Neuronal stem cell (in vitro differentiated cells): ENCODE measurements around the gene SCRT2.

Experiments
- DNase-seq: peaks from one replicate; pipeline ENCODE4 v3.0.0-alpha.2; 2013; ENCODE audit warnings: low spot score
- H2AFZ ChIP-seq: one replicate; pipeline ENCODE4 v1.6.1; 2013; ENCODE audit warnings: mild to moderate bottlenecking, low read length, inconsistent platforms
- H2AK5ac ChIP-seq: 2 replicates; pipeline ENCODE4 v1.6.1; 2013; ENCODE audit warnings: low read depth, mild to moderate bottlenecking, inconsistent platforms, low read length, moderate library complexity, mixed read lengths
- H2BK120ac ChIP-seq: 2 replicates; pipeline ENCODE4 v1.6.1; 2013; ENCODE audit warnings: low read depth, mild to moderate bottlenecking, inconsistent platforms, low read length, moderate library complexity, mixed read lengths
- H2BK12ac ChIP-seq: one replicate; pipeline ENCODE4 v1.6.1; 2013; ENCODE audit warnings: low read length, inconsistent platforms
- H2BK15ac ChIP-seq: 2 replicates; pipeline ENCODE4 v1.6.1; 2013; ENCODE audit warnings: mild to moderate bottlenecking, low read length, inconsistent platforms, mixed read lengths
- H2BK5ac ChIP-seq: one replicate; pipeline ENCODE4 v1.6.1; 2013; ENCODE audit warnings: inconsistent platforms, mild to moderate bottlenecking, low read length, moderate library complexity
- H3K14ac ChIP-seq: one replicate; pipeline ENCODE4 v1.6.1; 2013; ENCODE audit warnings: low read length, inconsistent platforms
- H3K18ac ChIP-seq: 2 replicates; pipeline ENCODE4 v1.6.1; 2013; ENCODE audit warnings: low read length, inconsistent platforms
- H3K23ac ChIP-seq: 2 replicates; pipeline ENCODE4 v1.6.1; 2013; ENCODE audit warnings: low read depth, mild to moderate bottlenecking, mixed read lengths, low read length, inconsistent platforms; ENCODE audit not compliant: poor library complexity
- H3K27ac ChIP-seq: replicated peaks from 3 replicates; pipeline ENCODE4 v1.5.1; 2013; ENCODE audit warnings: low read length, inconsistent platforms
- H3K27me3 ChIP-seq, 3 experiments: 2 replicates each; pipeline ENCODE4 v1.6.1; 2013; ENCODE audit warnings: low read length in 3 of 3, mild to moderate bottlenecking in 2 of 3, inconsistent platforms in 1 of 3, low read depth in 1 of 3, mixed read lengths in 1 of 3, moderate library complexity in 1 of 3; ENCODE audit not compliant: control insufficient read depth in 3 of 3, insufficient read depth in 3 of 3
- H3K36me3 ChIP-seq, 2 donors: replicated peaks in 1 of 2; 2 replicates each; pipeline ENCODE4 v1.6.1; 2013; ENCODE audit warnings: low read length in 2 of 2; ENCODE audit not compliant: control insufficient read depth in 2 of 2, insufficient read depth in 2 of 2
- H3K4ac ChIP-seq: 2 replicates; pipeline ENCODE4 v1.6.1; 2013; ENCODE audit warnings: inconsistent platforms, mild to moderate bottlenecking, low read length, moderate library complexity
- H3K4me1 ChIP-seq, 2 donors: 1 replicate in 1 of 2; 2 replicates in 1 of 2; pipeline ENCODE4 v1.6.1; 2013; ENCODE audit warnings: low read length in 2 of 2, low read depth in 1 of 2; ENCODE audit not compliant: control insufficient read depth in 2 of 2, insufficient read depth in 1 of 2
- H3K4me2 ChIP-seq: one replicate; pipeline ENCODE4 v1.6.1; 2013; ENCODE audit warnings: mild to moderate bottlenecking, low read length, inconsistent platforms; ENCODE audit not compliant: insufficient read depth, poor library complexity, severe bottlenecking
- H3K4me3 ChIP-seq, 2 donors: 2 replicates each; pipeline ENCODE4 v1.5.1; 2013; ENCODE audit warnings: low read length in 2 of 2, mild to moderate bottlenecking in 2 of 2, inconsistent platforms in 1 of 2, moderate library complexity in 1 of 2
- H3K79me1 ChIP-seq: one replicate; pipeline ENCODE4 v1.6.1; 2013; ENCODE audit warnings: low read depth, mild to moderate bottlenecking, inconsistent platforms, low read length, moderate library complexity
- H3K9ac ChIP-seq: one replicate; pipeline ENCODE4 v1.6.1; 2013; ENCODE audit warnings: mild to moderate bottlenecking, low read depth, low read length, inconsistent platforms; ENCODE audit not compliant: poor library complexity
- H3K9me3 ChIP-seq, 2 donors: replicated peaks in 1 of 2; 2 replicates each; pipeline versions ENCODE3 to v1.6.1; 2013; ENCODE audit warnings: low read length in 2 of 2, mild to moderate bottlenecking in 2 of 2, inconsistent platforms in 1 of 2, low read depth in 1 of 2, mixed read lengths in 1 of 2, moderate library complexity in 1 of 2; ENCODE audit not compliant: control insufficient read depth in 2 of 2, insufficient read depth in 1 of 2
- H4K8ac ChIP-seq: one replicate; pipeline ENCODE4 v1.6.1; 2013; ENCODE audit warnings: low read depth, mild to moderate bottlenecking, inconsistent platforms, low read length, moderate library complexity
- H4K91ac ChIP-seq: one replicate; pipeline ENCODE4 v1.6.1; 2013; ENCODE audit warnings: low read length, low read depth, mild to moderate bottlenecking, inconsistent platforms; ENCODE audit not compliant: poor library complexity
- WGBS, 2 donors: extraction: QIAGEN DNeasy Blood & Tissue Kit; methylation state at CpG; one replicate each; pipeline ENCODE4 v1.1.7; 2013; ENCODE audit warnings: missing lambda C conversion rate in 2 of 2, mixed read lengths in 1 of 2; ENCODE audit not compliant: insufficient read length in 2 of 2, insufficient replicate concordance in 1 of 2; ENCODE audit errors: extremely low coverage in 2 of 2; 5-methylcytosine and 5-hydroxymethylcytosine counted together

The SCRT2 gene

DNA sequence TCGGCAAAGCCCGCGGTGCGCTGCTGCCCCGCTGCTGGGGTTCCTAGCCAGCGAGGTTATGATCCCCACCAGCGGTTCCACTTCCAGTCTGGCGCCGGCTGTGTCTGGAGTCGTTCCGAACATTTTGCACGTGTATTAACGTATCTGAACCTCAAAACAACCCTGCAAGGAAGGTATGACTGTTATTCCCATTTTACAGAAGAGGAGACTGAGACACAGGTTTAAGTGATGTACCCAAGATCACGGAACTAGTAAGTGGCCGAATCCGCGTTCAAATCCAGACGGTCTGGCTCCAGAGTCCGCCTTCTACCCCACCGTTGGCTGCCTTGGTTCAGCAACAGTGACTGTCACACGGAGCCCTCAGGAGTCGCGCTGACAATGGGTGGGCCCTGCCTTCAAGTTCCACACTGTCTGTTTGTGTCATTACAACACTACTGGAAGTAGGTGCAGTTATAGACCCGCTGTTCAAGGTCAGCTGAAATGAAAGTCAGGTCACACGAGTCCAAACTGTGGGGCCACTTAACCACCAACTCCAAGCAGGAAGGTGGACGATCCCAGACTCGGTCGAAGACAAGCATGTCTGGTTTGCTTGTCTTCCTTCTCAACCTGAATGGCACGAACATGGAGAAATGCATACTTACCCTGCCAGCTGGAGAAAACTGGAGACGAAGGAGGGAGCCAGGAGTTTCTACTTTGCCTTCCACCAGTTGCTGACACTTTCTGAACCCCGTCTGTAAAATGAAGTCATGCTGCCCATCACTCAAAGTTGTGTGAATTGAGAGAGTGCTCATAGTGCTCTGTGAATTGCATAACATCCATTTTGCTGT lies 21.8 kb downstream of the SCRT2 start:
- peaks cover 7 to 16% of the 10 kb centered on the region in 2 donors for H3K4me1 ChIP-seq
- H3K14ac ChIP-seq = no peak overlapping the region
- no peak overlapping the region for H3K27ac ChIP-seq
- H4K8ac ChIP-seq = no peak overlapping the region
- no peak overlapping the region for H4K91ac ChIP-seq
- peak overlapping the region; percentile 85 for H3K4me2 ChIP-seq
- H3K9me3 ChIP-seq = no peaks in the 10 kb centered on the region
- peak overlapping the region; percentile 6 for H2BK15ac ChIP-seq
- DNase-seq = no peak
- H3K4me3 ChIP-seq = peak overlapping the region; percentile 70 to 74
- no CpG with 5 or more reads among the region's 31 CpGs for WGBS, 2 donors
- no peaks in the 10 kb centered on the region for H3K79me1 ChIP-seq
- peak overlapping the region; percentile 11 for H2BK12ac ChIP-seq
- peak overlapping the region; percentile 82 for H3K18ac ChIP-seq
- H2BK5ac ChIP-seq = no peak overlapping the region
- peaks cover 3 to 47% (median 7%) of the 10 kb centered on the region in 3 experiments for H3K27me3 ChIP-seq
- H3K36me3 ChIP-seq = peaks cover 1 to 12% of the 10 kb centered on the region in 2 donors
- peak overlapping the region; percentile 94 for H2AFZ ChIP-seq
- H3K9ac ChIP-seq = no peak overlapping the region
- H3K4ac ChIP-seq = peak overlapping the region; percentile 42
- peak overlapping the region; percentile 14 for H2BK120ac ChIP-seq
- peak overlapping the region; percentile 44 for H2AK5ac ChIP-seq
- peak overlapping the region; percentile 60 for H3K23ac ChIP-seq

DNA sequence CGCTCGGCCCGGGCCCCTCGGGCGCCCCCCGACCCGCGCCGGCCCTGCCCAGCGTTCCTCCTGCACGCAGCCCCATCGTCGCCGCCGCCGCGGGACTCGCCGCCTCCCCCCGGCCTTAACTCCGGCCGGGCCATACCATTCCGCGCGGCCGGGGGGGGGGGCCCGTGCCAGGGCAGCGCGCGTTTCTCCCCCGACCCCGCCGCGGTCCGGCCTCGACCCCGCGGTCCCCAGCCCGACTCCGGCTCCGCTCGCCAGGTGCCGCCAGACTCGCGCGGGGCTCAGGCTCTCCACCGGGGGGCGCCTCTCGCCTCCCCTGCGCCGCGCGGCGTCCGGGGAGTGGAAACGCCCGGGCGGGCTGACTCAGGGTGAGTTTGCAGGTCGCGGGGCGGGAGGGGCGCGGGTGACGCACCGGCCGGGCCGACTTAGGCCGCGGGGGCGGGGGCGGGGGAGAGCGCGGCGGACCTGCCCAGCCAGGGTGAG lies 22.5 kb downstream of the SCRT2 start, which contains the start of gene SRXN1:
Gene SRXN1, minus strand, starts transcription at position 91 of the 480 bp plus-strand sequence. Its CDS starts 15 bp downstream, at position 76.
- Histone ChIP-seq H3K79me1 (no peaks in the 10 kb centered on the region), H3K9ac (peak within 1 kb of the TSS; percentile 98), H2BK15ac (peak within 1 kb of the TSS; percentile 56), H3K14ac (peak within 1 kb of the TSS; percentile 95), H2BK5ac (no peak within 1 kb of the TSS), H3K23ac (peak within 1 kb of the TSS; percentile 82), H4K8ac (no peak within 1 kb of the TSS), H2BK12ac (peak within 1 kb of the TSS; percentile 61), H3K27ac (no peak within 1 kb of the TSS), H3K36me3 (peaks cover 4 to 19% of the 10 kb centered on the region in 2 donors), H3K4me1 (peaks cover 7 to 14% of the 10 kb centered on the region in 2 donors), H3K9me3 (no peaks in the 10 kb centered on the region), H3K4ac (peak within 1 kb of the TSS; percentile 42), H3K27me3 (peaks cover 3 to 41% (median 7%) of the 10 kb centered on the region in 3 experiments), H2AK5ac (peak within 1 kb of the TSS; percentile 44), H3K18ac (peak within 1 kb of the TSS; percentile 99), H4K91ac (no peak within 1 kb of the TSS), H2BK120ac (peak within 1 kb of the TSS; percentile 14), H3K4me2 (peak within 1 kb of the TSS; percentile 85), H2AFZ (peak within 1 kb of the TSS; percentile 94), H3K4me3 (peak within 1 kb of the TSS; percentile 74 to 97)
- WGBS, 2 donors = no CpG with 5 or more reads among the region's 74 CpGs
- peak; percentile 92 for DNase-seq

DNA sequence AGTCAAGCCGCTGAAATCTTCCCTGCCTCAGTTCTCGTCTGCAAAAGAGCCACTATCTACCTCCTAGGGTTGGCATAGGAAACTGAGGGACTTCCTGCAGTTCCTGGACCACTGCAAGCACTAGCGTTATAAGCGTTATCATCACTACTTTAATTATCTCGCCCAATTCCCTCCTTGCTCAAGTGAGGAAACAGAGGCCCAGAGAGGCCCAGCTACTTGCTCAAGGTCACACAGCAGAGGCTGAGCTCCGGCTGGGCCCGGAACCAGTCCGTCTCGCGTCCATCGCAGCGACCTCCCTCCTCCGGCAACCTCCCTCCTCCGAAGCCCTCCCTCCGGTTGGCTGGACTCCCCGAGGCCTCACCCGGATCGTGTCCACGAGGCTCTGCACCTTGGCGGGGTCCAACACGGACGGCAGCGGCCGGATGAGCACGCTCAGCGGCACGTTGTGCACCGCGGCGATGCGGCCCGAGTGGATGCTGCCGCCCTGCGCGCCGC lies 22.9 kb downstream of the SCRT2 start:
- Histone ChIP-seq H3K4ac (no peak overlapping the region), H3K23ac (peak overlapping the region; percentile 82), H3K18ac (peak overlapping the region; percentile 99), H2BK120ac (no peak overlapping the region), H3K79me1 (no peaks in the 10 kb centered on the region), H3K27me3 (peaks cover 3 to 37% (median 7%) of the 10 kb centered on the region in 3 experiments), H2BK12ac (peak overlapping the region; percentile 61), H3K36me3 (peaks cover 5 to 24% of the 10 kb centered on the region in 2 donors), H3K9ac (peak overlapping the region; percentile 98), H2AK5ac (peak overlapping the region; percentile 0), H2AFZ (peak overlapping the region; percentile 94), H3K4me1 (peaks cover 7 to 14% of the 10 kb centered on the region in 2 donors), H3K9me3 (no peaks in the 10 kb centered on the region), H4K8ac (no peak overlapping the region), H2BK15ac (peak overlapping the region; percentile 56), H3K4me2 (peak overlapping the region; percentile 85), H4K91ac (no peak overlapping the region), H3K14ac (peak overlapping the region; percentile 95), H3K4me3 (peak overlapping the region; percentile 74 to 97), H3K27ac (no peak overlapping the region), H2BK5ac (no peak overlapping the region)
- no CpG with 5 or more reads among the region's 36 CpGs for WGBS, 2 donors
- DNase-seq = no peak
